PC-3 (cell line): ENCODE measurements around the gene AMER3. TPM values are rescaled to one million over a fixed set of nuclear protein-coding genes. Genes with fewer than 3 reads are reported as not detected.

ENCODE experiments used
- ATAC-seq: fragments of 200-7000 bp; cut with Tn5 transposase; 2 replicates; pipeline ENCODE4 v1.9.1; 2020; ENCODE audit warnings: mild to moderate bottlenecking, moderate library complexity
- BruUV-seq: library from RNA; stranded (reverse); fragments of 400-500 nt; replicated peaks from 2 replicates; lab custom pipeline; 2021; lab: Mats Ljungman, UMichigan
- CTCF ChIA-PET: fragments of 300-600 bp; sonication (Branson Sonifier 250); formaldehyde crosslinking; loops from one replicate; lab custom pipeline; 2022; ENCODE audit warnings: antibody characterized with exemption; lab: Charles Lee
- POLR2A ChIA-PET: fragments of 300-600 bp; sonication (Branson Sonifier 250); formaldehyde crosslinking; loops from one replicate; lab custom pipeline; 2022; ENCODE audit warnings: antibody characterized with exemption; ENCODE audit not compliant: unreplicated experiment; lab: Charles Lee
- DNase-seq: peaks from one replicate; pipeline ENCODE4 v3.0.0-alpha.2; 2015
- H2AFZ ChIP-seq: fragments of 300-600 bp; sonication (generic); 2 replicates; pipeline ENCODE4 v1.6.0; 2016; ENCODE audit warnings: antibody characterized with exemption, low read length
- H3F3A ChIP-seq: fragments of 300-600 bp; sonication (generic); one replicate; pipeline ENCODE4 v1.6.0; 2017; ENCODE audit warnings: antibody characterized with exemption, low read length, control low read depth, mild to moderate bottlenecking; ENCODE audit not compliant: unreplicated experiment
- H3K27ac ChIP-seq: fragments of 300-600 bp; sonication (generic); 2 replicates; pipeline ENCODE4 v1.5.1; 2016; ENCODE audit warnings: mild to moderate bottlenecking, low read length
- H3K27me3 ChIP-seq: fragments of 300-600 bp; sonication (generic); 2 replicates; pipeline ENCODE4 v1.6.1; 2016; ENCODE audit warnings: low read length, mixed read lengths
- H3K36me3 ChIP-seq: fragments of 300-600 bp; sonication (generic); 2 replicates; pipeline ENCODE4 v1.6.1; 2016; ENCODE audit warnings: low read depth, mixed run types, low read length, mixed read lengths
- H3K4me1 ChIP-seq: fragments of 300-600 bp; sonication (generic); 2 replicates; pipeline ENCODE4 v1.5.1; 2016; ENCODE audit warnings: low read length; ENCODE audit not compliant: insufficient read depth
- H3K4me2 ChIP-seq: fragments of 300-600 bp; sonication (generic); 2 replicates; pipeline ENCODE4 v1.6.0; 2016; ENCODE audit warnings: low read length
- H3K4me3 ChIP-seq: fragments of 300-600 bp; sonication (generic); 2 replicates; pipeline ENCODE4 v1.5.1; 2016; ENCODE audit warnings: mild to moderate bottlenecking, low read length, mixed read lengths
- H3K79me2 ChIP-seq: fragments of 300-600 bp; sonication (generic); 2 replicates; pipeline ENCODE4 v1.6.1; 2017; ENCODE audit warnings: low read length, mixed read lengths
- H3K9ac ChIP-seq: fragments of 300-600 bp; sonication (generic); 2 replicates; pipeline ENCODE4 v1.6.0; 2016; ENCODE audit warnings: mild to moderate bottlenecking, low read length
- H3K9me2 ChIP-seq: fragments of 300-600 bp; sonication (generic); replicated peaks from 2 replicates; pipeline ENCODE4 v1.6.1; 2016; ENCODE audit warnings: mixed run types, low read length, mixed read lengths
- H3K9me3 ChIP-seq: fragments of 300-600 bp; sonication (generic); 2 replicates; pipeline ENCODE4 v1.6.1; 2016; ENCODE audit warnings: low read length, mixed read lengths
- H4K20me1 ChIP-seq: fragments of 300-600 bp; sonication (generic); 2 replicates; pipeline ENCODE4 v1.6.1; 2016; ENCODE audit warnings: low read length, mixed read lengths
- CTCF ChIP-seq: fragments of 300-600 bp; sonication (generic); conservative IDR thresholded peaks from 2 replicates; pipeline ENCODE4 v1.5.1; 2017; ENCODE audit warnings: antibody characterized with exemption, low read depth, mild to moderate bottlenecking, low read length
- EZH2 ChIP-seq: fragments of 300-600 bp; sonication (generic); IDR thresholded peaks from one replicate; pipeline ENCODE4 v1.6.1; 2017; ENCODE audit warnings: antibody characterized with exemption, mild to moderate bottlenecking, low read length; ENCODE audit not compliant: unreplicated experiment
- EZH2phosphoT487 ChIP-seq: fragments of 300-600 bp; sonication (generic); IDR thresholded peaks from 2 replicates; pipeline ENCODE4 v1.6.1; 2018; ENCODE audit warnings: mild to moderate bottlenecking, antibody characterized with exemption, low read length, borderline replicate concordance
- intact Hi-C: fragments of 100-400 bp; cut with micrococcal nuclease; formaldehyde crosslinking; loops from 2 replicates; pipeline ENCODE4 v1.9.0; 2023
- total RNA-seq: library from RNA; depleted of rRNA; stranded (reverse); fragments of >200 nt; gene quantifications from 2 replicates; pipeline ENCODE4 v1.2.3, GENCODE V29; 2014

AMER3 gene
- total RNA-seq, 1 experiment from 2014 or later = not detected

DNA sequence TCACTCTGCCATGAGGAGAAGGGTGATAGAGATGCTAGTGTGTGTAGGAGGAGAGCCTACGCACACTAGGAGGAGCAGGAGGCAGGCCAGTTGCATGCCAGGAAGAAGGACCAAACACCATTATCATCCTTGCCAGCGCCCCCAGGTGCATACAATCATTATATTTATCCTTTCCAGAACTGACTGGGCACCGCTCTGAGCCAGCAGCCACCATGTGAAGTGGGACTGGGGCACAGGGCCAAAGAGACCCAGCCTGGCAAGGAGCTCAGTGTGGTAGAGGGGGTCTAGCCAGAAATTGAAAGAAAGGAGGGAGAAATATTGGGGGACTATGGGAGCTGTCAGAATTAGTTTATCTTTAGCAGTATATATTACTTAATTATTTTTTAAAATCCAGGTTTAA is 34.8 kb upstream of the AMER3 start:
- DNase-seq (no peak), ATAC-seq (no peak)
- no peak for TF ChIP-seq EZH2
- TF ChIP-seq CTCF = no peak
- TF ChIP-seq EZH2phosphoT487 = no peak
- H3K4me2 ChIP-seq = no peak overlapping the region
- no peaks in the 10 kb centered on the region for H4K20me1 ChIP-seq
- CTCF ChIA-PET = no interaction called here
- POLR2A ChIA-PET = no interaction called here
- no peak overlapping the region for H3K4me3 ChIP-seq
- H3F3A ChIP-seq = no peaks in the 10 kb centered on the region
- H3K27me3 ChIP-seq = peaks cover 14% of the 10 kb centered on the region
- no TSS peak for BruUV-seq
- intact Hi-C loops = no loop called here
- H3K9me2 ChIP-seq = no peaks in the 10 kb centered on the region
- H3K27ac ChIP-seq = no peak overlapping the region
- no peaks in the 10 kb centered on the region for H3K79me2 ChIP-seq
- no peak overlapping the region for H3K9ac ChIP-seq
- H3K9me3 ChIP-seq = no peaks in the 10 kb centered on the region
- H2AFZ ChIP-seq = no peak overlapping the region
- H3K36me3 ChIP-seq = no peaks in the 10 kb centered on the region
- H3K4me1 ChIP-seq = no peaks in the 10 kb centered on the region

DNA sequence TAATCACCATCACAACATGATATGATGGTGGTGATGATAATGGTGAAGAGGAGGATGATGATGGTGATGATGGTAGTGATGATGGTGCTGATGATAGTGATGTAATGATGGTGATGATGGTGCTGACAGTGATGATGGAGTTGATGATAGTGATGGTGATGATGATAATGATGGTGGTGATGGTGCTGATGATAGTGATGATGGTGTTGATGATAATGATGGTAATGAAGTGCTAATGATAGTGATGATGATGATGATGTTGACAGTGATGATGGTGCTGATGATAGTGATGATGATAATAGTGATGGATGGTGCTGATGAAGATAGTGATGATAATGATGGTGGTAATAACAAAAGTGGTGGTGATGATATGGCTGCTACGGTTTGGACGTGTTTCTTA is 30.9 kb upstream of the AMER3 start:
- no TSS peak for BruUV-seq
- intact Hi-C loops = no loop called here
- peaks cover 14% of the 10 kb centered on the region for H3K27me3 ChIP-seq

More for the DNA sequence above, 30.9 kb upstream of the AMER3 start:
- Histone ChIP-seq H4K20me1 (no peaks in the 10 kb centered on the region), H3F3A (no peaks in the 10 kb centered on the region), H3K36me3 (no peaks in the 10 kb centered on the region), H3K4me3 (no peak overlapping the region), H2AFZ (no peak overlapping the region), H3K9me3 (no peaks in the 10 kb centered on the region), H3K4me2 (no peak overlapping the region), H3K9me2 (no peaks in the 10 kb centered on the region), H3K9ac (no peak overlapping the region), H3K4me1 (peaks cover 9% of the 10 kb centered on the region), H3K79me2 (no peaks in the 10 kb centered on the region), H3K27ac (no peak overlapping the region)
- CTCF ChIA-PET = no interaction called here
- POLR2A ChIA-PET = no interaction called here
- DNase-seq = no peak
- TF ChIP-seq CTCF (no peak), EZH2phosphoT487 (no peak)
- no peak for ATAC-seq
